GM18951 (cell line): Measurements from ENCODE around the gene HBG2.

Source experiments
- POLR2A ChIP-seq: IDR thresholded peaks from 4 replicates; pipeline ENCODE4 v1.6.1; 2011; ENCODE audit warnings: mild to moderate bottlenecking; ENCODE audit not compliant: insufficient read length, insufficient read depth; ENCODE audit errors: extremely low read depth
- in situ Hi-C: fragments of 300-500 bp; cut with MboI; formaldehyde crosslinking; loops from one replicate; pipeline ENCODE4 v1.12.0; 2022; ENCODE audit warnings: low sequenced_read_pairs, mixed read lengths, inconsistent platforms; ENCODE audit not compliant: unreplicated experiment

Gene HBG2

DNA sequence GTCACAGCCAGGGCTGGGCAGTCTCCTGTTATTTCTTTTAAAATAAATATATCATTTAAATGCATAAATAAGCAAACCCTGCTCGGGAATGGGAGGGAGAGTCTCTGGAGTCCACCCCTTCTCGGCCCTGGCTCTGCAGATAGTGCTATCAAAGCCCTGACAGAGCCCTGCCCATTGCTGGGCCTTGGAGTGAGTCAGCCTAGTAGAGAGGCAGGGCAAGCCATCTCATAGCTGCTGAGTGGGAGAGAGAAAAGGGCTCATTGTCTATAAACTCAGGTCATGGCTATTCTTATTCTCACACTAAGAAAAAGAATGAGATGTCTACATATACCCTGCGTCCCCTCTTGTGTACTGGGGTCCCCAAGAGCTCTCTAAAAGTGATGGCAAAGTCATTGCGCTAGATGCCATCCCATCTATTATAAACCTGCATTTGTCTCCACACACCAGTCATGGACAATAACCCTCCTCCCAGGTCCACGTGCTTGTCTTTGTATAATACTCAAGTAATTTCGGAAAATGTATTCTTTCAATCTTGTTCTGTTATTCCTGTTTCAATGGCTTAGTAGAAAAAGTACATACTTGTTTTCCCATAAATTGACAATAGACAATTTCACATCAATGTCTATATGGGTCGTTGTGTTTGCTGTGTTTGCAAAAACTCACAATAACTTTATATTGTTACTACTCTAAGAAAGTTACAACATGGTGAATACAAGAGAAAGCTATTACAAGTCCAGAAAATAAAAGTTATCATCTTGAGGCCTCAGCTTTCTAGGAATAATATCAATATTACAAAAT is 33.7 kb upstream of the HBG2 start:
- no peak for TF ChIP-seq POLR2A
- in situ Hi-C loops: no loop called here

DNA sequence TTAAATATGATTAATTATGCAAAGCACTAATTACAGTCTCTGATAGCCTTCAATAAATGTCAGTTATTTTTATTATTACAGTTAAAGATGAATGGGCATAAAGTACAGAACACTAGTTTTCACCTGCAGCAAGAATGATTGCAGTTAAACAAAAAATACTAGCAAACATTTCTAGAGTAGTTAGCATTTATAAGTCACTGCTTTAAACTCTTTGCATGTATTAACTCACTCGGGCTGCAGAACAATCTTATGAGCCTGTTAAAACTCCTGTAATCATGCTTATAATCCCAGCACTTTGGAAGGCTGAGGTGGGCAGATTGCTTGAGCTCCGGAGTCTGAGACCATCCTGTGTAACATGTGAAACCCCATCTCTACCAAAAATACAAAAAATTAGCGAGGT is 32.3 kb upstream of the HBG2 start:
- no peak for TF ChIP-seq POLR2A
- in situ Hi-C loops: no loop called here

DNA sequence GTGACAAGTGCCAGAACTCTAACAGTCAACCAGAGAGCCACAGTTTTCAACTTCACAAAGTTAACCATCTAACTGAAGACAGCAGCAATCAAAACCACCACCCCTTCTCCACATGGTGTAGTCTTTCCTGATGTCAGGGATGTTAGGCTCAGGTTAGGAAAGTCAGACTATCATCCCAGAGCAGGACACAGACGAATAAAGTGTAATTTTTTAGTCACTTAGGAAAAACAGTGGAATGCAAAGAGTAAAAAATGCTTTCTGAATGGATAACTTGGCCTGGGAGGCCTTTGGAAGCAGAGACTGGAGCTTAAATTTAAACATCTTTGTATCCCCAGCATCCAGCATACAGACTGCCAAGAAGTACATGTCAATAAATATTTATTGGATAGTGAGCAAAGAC is 31.8 kb upstream of the HBG2 start:
- TF ChIP-seq POLR2A: no peak
- in situ Hi-C loops: no loop called here

DNA sequence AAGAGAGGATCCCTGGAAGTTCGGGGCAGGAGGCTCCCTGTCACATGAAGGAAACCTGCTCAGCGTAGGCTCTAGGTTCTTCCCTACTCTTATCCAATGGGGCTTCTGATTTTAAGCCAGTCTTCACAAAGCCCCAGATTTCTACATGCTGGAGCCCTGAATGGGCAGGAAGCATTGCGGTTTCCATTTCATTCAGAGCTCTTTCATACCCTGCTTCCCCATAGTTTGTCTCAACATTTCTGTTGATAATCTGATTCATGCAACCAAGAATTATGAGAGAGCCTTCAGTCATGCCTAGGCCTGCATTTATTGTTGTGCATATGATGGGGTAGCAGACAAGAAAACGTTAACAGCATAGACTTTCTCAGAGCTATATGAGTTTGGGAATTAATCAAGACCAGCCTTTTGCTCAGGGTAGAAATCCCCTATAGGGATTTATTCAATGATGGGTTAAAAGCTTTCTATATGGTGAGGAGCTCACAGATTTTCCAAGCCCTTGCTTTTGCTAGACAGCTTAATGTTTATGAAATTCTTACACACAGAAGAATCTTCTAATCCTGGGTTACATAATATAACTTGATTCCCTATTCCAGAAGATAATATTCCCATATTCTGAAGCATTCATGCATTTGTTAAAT is 31.2 kb upstream of the HBG2 start:
- no peak for TF ChIP-seq POLR2A
- in situ Hi-C loops: no loop called here

DNA sequence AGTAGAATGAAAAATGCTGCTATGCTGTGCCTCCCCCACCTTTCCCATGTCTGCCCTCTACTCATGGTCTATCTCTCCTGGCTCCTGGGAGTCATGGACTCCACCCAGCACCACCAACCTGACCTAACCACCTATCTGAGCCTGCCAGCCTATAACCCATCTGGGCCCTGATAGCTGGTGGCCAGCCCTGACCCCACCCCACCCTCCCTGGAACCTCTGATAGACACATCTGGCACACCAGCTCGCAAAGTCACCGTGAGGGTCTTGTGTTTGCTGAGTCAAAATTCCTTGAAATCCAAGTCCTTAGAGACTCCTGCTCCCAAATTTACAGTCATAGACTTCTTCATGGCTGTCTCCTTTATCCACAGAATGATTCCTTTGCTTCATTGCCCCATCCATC is 30.1 kb upstream of the HBG2 start:
- in situ Hi-C loops: no loop called here
- TF ChIP-seq POLR2A: no peak

DNA sequence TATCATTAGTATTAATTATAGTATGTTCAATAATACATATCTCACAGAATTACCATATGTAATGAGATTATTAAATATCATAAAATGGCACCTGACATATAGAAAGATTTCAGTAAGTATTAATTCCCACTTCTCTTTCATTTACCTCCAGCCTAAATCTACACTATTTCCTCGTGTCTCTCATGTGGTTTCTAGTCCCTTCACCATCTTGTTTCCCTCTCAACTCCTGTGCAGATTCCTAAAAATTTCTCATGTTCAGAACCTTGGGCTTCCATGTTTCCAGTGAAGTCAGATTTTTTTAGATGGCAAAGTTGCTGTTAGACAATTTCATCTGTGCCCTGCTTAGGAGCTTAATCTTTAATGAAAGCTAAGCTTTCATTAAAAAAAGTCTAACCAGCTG is 29.3 kb upstream of the HBG2 start:
- in situ Hi-C loops: no loop called here

DNA sequence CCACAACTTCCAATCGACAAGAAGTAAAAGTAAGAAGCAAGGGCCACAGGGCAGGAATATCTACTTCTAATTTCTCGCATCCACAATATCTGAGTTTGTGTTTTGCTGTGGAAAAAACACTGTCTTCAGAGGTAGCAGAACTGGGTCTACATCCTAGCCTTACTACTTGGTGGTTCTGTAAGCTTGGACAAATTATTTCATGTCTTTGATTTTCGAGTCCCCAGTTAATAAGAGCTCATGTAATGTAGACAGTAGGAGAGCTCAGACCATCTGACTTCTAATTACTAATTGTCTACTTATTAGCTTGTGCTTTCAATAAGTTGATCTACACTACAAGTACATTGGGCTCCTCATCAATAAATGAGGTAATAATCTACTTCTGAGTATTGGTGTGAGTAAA is 28.5 kb upstream of the HBG2 start:
- in situ Hi-C loops: no loop called here
- no peak for TF ChIP-seq POLR2A

More for the DNA sequence above, 29.3 kb upstream of the HBG2 start:
- TF ChIP-seq POLR2A: no peak

DNA sequence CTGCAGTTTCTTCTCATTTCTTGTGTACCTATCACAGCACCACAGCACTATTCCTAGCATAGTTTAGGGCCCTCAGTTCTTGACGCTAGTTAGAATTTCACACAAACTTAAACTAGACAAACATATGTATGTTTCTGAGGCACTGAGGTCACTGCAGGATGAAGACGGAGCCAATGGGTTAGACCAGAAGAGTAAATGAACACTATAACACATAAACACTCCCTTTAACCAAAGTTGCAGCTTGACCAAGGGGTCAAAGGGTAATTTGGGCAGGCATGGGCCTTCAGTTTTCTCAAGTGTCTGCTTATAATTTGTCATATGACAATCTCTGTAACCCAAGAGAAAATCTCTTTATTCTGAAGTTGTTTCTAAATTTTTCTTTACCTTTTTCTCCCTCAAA is 28.0 kb upstream of the HBG2 start:
- TF ChIP-seq POLR2A: no peak
- in situ Hi-C loops: no loop called here

DNA sequence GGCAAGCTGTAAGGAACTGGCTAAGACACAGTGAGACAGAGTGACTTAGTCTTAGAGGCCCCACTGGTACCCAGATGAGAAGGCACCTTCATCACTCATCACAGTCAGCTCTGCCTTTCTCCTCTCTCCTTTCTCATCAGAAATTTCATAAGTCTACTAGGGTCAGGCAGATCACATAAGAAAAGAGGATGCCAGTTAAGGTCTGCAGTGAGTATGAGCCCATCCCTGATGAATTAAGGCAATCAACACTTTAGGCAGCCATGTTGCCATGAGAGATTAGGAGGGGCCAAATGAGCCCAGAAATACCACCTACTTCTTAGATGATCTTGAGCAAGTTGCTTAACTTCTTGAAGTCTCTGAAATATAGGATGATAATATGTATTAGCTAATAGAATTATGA is 27.0 kb upstream of the HBG2 start:
- TF ChIP-seq POLR2A: no peak
- in situ Hi-C loops: no loop called here

DNA sequence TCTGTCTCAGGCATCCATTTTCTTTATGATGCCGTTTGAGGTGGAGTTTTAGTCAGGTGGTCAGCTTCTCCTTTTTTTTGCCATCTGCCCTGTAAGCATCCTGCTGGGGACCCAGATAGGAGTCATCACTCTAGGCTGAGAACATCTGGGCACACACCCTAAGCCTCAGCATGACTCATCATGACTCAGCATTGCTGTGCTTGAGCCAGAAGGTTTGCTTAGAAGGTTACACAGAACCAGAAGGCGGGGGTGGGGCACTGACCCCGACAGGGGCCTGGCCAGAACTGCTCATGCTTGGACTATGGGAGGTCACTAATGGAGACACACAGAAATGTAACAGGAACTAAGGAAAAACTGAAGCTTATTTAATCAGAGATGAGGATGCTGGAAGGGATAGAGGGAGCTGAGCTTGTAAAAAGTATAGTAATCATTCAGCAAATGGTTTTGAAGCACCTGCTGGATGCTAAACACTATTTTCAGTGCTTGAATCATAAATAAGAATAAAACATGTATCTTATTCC is 26.1 kb upstream of the HBG2 start:
- in situ Hi-C loops: no loop called here
- no peak for TF ChIP-seq POLR2A

DNA sequence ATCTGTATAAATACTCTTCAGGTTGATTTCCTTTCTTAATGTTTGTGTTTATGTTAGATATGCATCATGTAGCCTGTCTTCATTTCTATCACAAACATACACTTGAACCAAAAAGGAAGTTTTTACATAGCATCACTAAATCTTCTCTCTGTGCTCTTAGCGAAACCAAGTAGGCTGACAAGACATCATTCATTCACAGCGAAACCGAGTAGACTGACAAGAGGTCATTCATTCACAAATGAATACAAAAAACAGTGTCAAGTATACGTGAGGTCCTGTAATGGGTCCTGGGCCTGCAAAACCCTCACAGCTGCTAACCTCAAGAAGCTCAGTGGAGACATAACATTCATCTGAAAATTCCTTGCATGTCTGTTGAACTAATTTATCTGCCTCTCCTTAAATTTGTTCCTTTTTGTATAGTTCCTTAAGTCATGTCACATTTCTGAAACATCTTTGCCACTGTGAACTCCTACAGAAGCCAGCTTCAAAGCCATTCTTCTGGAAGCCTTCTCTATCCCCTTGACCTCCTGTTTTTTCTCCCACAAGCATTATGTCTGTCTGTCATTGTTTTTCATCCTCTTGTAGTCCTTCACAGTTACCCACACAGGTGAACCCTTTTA is 25.0 kb upstream of the HBG2 start:
- in situ Hi-C loops: no loop called here
- TF ChIP-seq POLR2A: no peak

DNA sequence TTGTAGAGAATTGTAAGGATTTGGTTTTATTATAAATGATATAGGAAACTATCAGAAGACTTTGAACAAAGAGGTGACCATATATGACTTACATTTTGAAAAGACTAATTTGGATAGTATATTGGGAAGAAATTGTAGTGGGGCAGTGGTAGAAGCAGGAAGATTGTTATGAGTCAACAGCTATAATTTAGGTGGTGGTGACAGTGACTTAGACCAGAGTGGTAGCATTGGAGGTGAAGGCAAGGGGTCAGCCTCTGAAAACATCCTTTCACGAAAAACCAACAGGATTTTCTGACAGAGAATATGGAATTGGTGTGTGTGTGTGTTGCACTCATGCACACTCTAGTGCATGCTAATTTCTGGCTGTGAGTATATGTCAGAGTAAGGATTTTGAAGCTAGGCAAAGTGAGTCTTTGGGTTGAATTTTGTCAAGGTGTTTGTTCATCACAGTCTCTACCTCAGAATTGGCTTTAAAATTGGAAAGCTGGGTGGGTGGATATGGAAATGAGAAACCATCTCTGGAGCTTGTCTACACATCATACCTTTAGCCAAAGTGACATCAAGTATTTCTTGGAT is 23.3 kb upstream of the HBG2 start:
- no peak for TF ChIP-seq POLR2A
- in situ Hi-C loops: no loop called here

DNA sequence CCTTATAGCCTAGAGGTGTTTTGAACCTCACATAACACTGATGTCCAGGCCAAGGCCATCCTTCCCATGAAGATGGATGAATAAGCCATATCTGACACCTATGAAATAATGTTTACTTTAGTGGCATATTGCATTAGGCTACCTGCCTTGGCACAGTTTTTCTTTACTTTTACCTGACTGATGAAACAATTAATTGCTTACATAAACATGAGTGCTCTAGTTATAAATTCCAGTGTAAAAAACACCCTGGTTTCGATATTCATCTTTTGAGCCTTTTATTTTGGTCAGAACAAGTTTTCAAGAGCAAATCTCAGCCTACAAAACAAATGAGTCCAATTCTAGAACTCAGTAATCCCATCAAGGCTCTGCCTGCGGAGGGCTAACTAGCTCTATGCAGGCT is 22.1 kb upstream of the HBG2 start:
- in situ Hi-C loops: no loop called here
- no peak for TF ChIP-seq POLR2A
